ENCODE results near the gene RIPK4. TPM values are rescaled to one million over a fixed set of nuclear protein-coding genes. Genes with fewer than 3 reads are reported as not detected.

The RIPK4 gene
- total RNA-seq, 1 experiment from 2014 or later = 252 TPM

- Histone ChIP-seq H3K79me2 (ENCODE audit: low read length) (no peaks in the 10 kb centered on the region), H3F3A (ENCODE audit: low read length, unreplicated experiment) (no peaks in the 10 kb centered on the region), H3K9me3 (ENCODE audit: low read length) (no peaks in the 10 kb centered on the region; the same call in 1 of the 2 replicates), H3K9me2 (replicated peaks; ENCODE audit: low read length) (no peaks in the 10 kb centered on the region), H4K20me1 (ENCODE audit: low read length) (no peaks in the 10 kb centered on the region), H3K27me3 (ENCODE audit: low read length) (no peaks in the 10 kb centered on the region), H3K4me2 (ENCODE audit: low read length) (no peak overlapping the region), H3K4me3 (ENCODE audit: low read length) (no peak overlapping the region), H3K36me3 (ENCODE audit: low read depth, low read length) (peaks cover 26% of the 10 kb centered on the region), H3K9ac (ENCODE audit: low read length) (no peak overlapping the region), H3K27ac (ENCODE audit: low read length) (no peak overlapping the region), H3K4me1 (ENCODE audit: insufficient read depth, low read length) (peaks cover 14% of the 10 kb centered on the region), H2AFZ (ENCODE audit: low read length) (no peak overlapping the region)
- TF ChIP-seq CTCF (conservative IDR thresholded peaks at IDR 0.05; ENCODE audit: low read depth, low read length) (no peak), EZH2 (IDR thresholded peaks at IDR 0.05; ENCODE audit: low read length, unreplicated experiment) (no peak)
- intact Hi-C loops (cut with micrococcal nuclease) = no loop called here
- ChIA-PET POLR2A (ENCODE audit: unreplicated experiment) (no interaction called here), CTCF (interaction anchor here (0.7 kb wide), 1 partner anchor 122 kb away, joined by 3 read pairs; no protein-coding TSS in a partner anchor)
- ATAC-seq (no peak), DNase-seq (no peak)
- no TSS peak for BruUV-seq (replicated peaks)
Observed at GRCh38 chr21:41733951-41734689, 32.7 kb downstream of the RIPK4 start.

GRCh38 chr21:41731081-41731480, 35.8 kb downstream of the RIPK4 start:
- no peak overlapping the region for H3K9ac ChIP-seq (ENCODE audit: low read length)
- no peak overlapping the region for H3K4me2 ChIP-seq (ENCODE audit: low read length)
- H3K9me3 ChIP-seq (ENCODE audit: low read length) = no peaks in the 10 kb centered on the region
- H3K79me2 ChIP-seq (ENCODE audit: low read length) = no peaks in the 10 kb centered on the region
- no peak overlapping the region for H2AFZ ChIP-seq (ENCODE audit: low read length)
- H4K20me1 ChIP-seq (ENCODE audit: low read length) = no peaks in the 10 kb centered on the region
- H3K36me3 ChIP-seq (ENCODE audit: low read depth, low read length) = no peaks in the 10 kb centered on the region
- H3K4me3 ChIP-seq (ENCODE audit: low read length) = no peak overlapping the region
- peaks cover 40% of the 10 kb centered on the region for H3K4me1 ChIP-seq (ENCODE audit: insufficient read depth, low read length)
- no peaks in the 10 kb centered on the region for H3K27me3 ChIP-seq (ENCODE audit: low read length)
- H3K9me2 ChIP-seq (replicated peaks; ENCODE audit: low read length) = no peaks in the 10 kb centered on the region
- intact Hi-C loops (cut with micrococcal nuclease) = no loop called here
- BruUV-seq (replicated peaks) = no TSS peak
- ChIA-PET CTCF (no interaction called here), POLR2A (ENCODE audit: unreplicated experiment) (interaction anchor here (0.7 kb wide), 1 partner anchor 38 kb away, joined by 8 read pairs; no protein-coding TSS in a partner anchor)
- no peak overlapping the region for H3K27ac ChIP-seq (ENCODE audit: low read length)
- no peak for TF ChIP-seq EZH2 (IDR thresholded peaks at IDR 0.05; ENCODE audit: low read length, unreplicated experiment)
- TF ChIP-seq CTCF (conservative IDR thresholded peaks at IDR 0.05; ENCODE audit: low read depth, low read length) = no peak
- no peak for TF ChIP-seq EZH2phosphoT487 (IDR thresholded peaks at IDR 0.05; ENCODE audit: borderline replicate concordance, low read length)
- H3F3A ChIP-seq (ENCODE audit: low read length, unreplicated experiment) = no peaks in the 10 kb centered on the region
- no peak for DNase-seq
- no peak for ATAC-seq

GRCh38 chr21:41730367-41730765, 36.5 kb downstream of the RIPK4 start:
- no peaks in the 10 kb centered on the region for H4K20me1 ChIP-seq (ENCODE audit: low read length)
- no peak overlapping the region for H3K4me2 ChIP-seq (ENCODE audit: low read length)
- no peaks in the 10 kb centered on the region for H3K79me2 ChIP-seq (ENCODE audit: low read length)
- DNase-seq = no peak
- H3K9me2 ChIP-seq (replicated peaks; ENCODE audit: low read length) = no peaks in the 10 kb centered on the region
- H3K27ac ChIP-seq (ENCODE audit: low read length) = no peak overlapping the region
- intact Hi-C loops (cut with micrococcal nuclease) = no loop called here
- H3F3A ChIP-seq (ENCODE audit: low read length, unreplicated experiment) = no peaks in the 10 kb centered on the region
- peaks cover 41% of the 10 kb centered on the region for H3K4me1 ChIP-seq (ENCODE audit: insufficient read depth, low read length)
- no peaks in the 10 kb centered on the region for H3K36me3 ChIP-seq (ENCODE audit: low read depth, low read length)
- no peak overlapping the region for H2AFZ ChIP-seq (ENCODE audit: low read length)
- no TSS peak for BruUV-seq (replicated peaks)
- ChIA-PET CTCF (no interaction called here), POLR2A (ENCODE audit: unreplicated experiment) (no interaction called here)
- no peak overlapping the region for H3K4me3 ChIP-seq (ENCODE audit: low read length)
- H3K9me3 ChIP-seq (ENCODE audit: low read length) = no peaks in the 10 kb centered on the region
- no peak overlapping the region for H3K9ac ChIP-seq (ENCODE audit: low read length)
- H3K27me3 ChIP-seq (ENCODE audit: low read length) = no peaks in the 10 kb centered on the region
- no peak for ATAC-seq
- no peak for TF ChIP-seq EZH2 (IDR thresholded peaks at IDR 0.05; ENCODE audit: low read length, unreplicated experiment)
- TF ChIP-seq CTCF (conservative IDR thresholded peaks at IDR 0.05; ENCODE audit: low read depth, low read length) = no peak
- TF ChIP-seq EZH2phosphoT487 (IDR thresholded peaks at IDR 0.05; ENCODE audit: borderline replicate concordance, low read length) = no peak
